HCT116 (cell line): ENCODE results near the gene CRHR1. TPM values are rescaled to one million over a fixed set of nuclear protein-coding genes. Genes with fewer than 3 reads are reported as not detected.

Source experiments
- ATAC-seq: fragments of 200-7000 bp; cut with Tn5 transposase; 2 replicates; pipeline ENCODE4 v1.9.1; 2020; ENCODE audit warnings: mild to moderate bottlenecking, moderate library complexity
- BruUV-seq: library from RNA; stranded (reverse); fragments of 400-500 nt; replicated peaks from 2 replicates; lab custom pipeline; 2021; lab: Mats Ljungman, UMichigan
- CTCF ChIA-PET: fragments of 300-600 bp; sonication (Branson Sonifier 250); formaldehyde crosslinking; loops from one replicate; lab custom pipeline; 2021; ENCODE audit warnings: antibody characterized with exemption; lab: Charles Lee
- POLR2A ChIA-PET: fragments of 300-600, 350-600 bp; sonication (Branson Sonifier 250); formaldehyde crosslinking; loops from one replicate; lab custom pipeline; 2021; ENCODE audit warnings: antibody characterized with exemption; lab: Charles Lee
- RAD21 ChIA-PET, 2 experiments: fragments of 300-600 bp; sonication (Branson Sonifier 250); formaldehyde crosslinking; loops; one replicate each; lab custom pipeline; 2023; ENCODE audit warnings: low total read pairs in 2 of 2; ENCODE audit not compliant: uncharacterized antibody in 2 of 2, unreplicated experiment in 2 of 2, low non-redundant PET in 1 of 2; lab: Charles Lee
- DNase-seq: peaks from one replicate; pipeline ENCODE4 v3.0.0-alpha.2; 2010; ENCODE audit warnings: low read depth, low spot score
- H2AFZ ChIP-seq: fragments of 200-600 bp; shearing (Covaris generic), sonication (generic); 2 replicates; pipeline ENCODE4 v1.6.1; 2017; ENCODE audit warnings: low read depth, mixed run types, mixed read lengths, antibody characterized with exemption, low read length; ENCODE audit not compliant: poor library complexity, severe bottlenecking
- H3K27ac ChIP-seq: 2 replicates; pipeline ENCODE4 v1.5.1; 2012; ENCODE audit warnings: low read depth, low read length
- H3K27me3 ChIP-seq: fragments of 200-600 bp; sonication (generic); 2 replicates; pipeline ENCODE4 v1.6.1; 2016; ENCODE audit warnings: mixed run types, low read length, mixed read lengths; ENCODE audit not compliant: insufficient read depth
- H3K36me3 ChIP-seq, 2 experiments: fragments of 200-500 bp in 1 of 2; fragments of 200-600 bp in 1 of 2; sonication (Bioruptor generic) in 1 of 2; sonication (generic) in 1 of 2; 2 replicates each; pipeline versions ENCODE4 v1.5.1 to v1.6.1; 2014 to 2016; ENCODE audit warnings: low read length in 2 of 2, inconsistent platforms in 1 of 2, mixed read lengths in 1 of 2, mixed run types in 1 of 2; ENCODE audit not compliant: insufficient read depth in 2 of 2, control insufficient read depth in 1 of 2
- H3K4me1 ChIP-seq, 2 experiments: fragments of 200-600 bp in 1 of 2; sonication (generic) in 1 of 2; 2 replicates each; pipeline versions ENCODE4 v1.5.1 to v1.6.1; 2012 to 2017; ENCODE audit warnings: low read length in 2 of 2, inconsistent platforms in 1 of 2, mild to moderate bottlenecking in 1 of 2, mixed read lengths in 1 of 2, mixed run types in 1 of 2, moderate library complexity in 1 of 2; ENCODE audit not compliant: insufficient read depth in 2 of 2, control insufficient read depth in 1 of 2
- H3K4me2 ChIP-seq: fragments of 200-600 bp; sonication (generic); 2 replicates; pipeline ENCODE4 v1.6.1; 2017; ENCODE audit warnings: mixed run types, low read length, mixed read lengths
- H3K4me3 ChIP-seq, 2 experiments: fragments of 200-600 bp in 1 of 2; sonication (generic) in 1 of 2; replicated peaks in 1 of 2; 2 replicates each; pipeline ENCODE4 v1.5.1; 2011 to 2016; ENCODE audit warnings: low read length in 2 of 2, control low read depth in 1 of 2, low read depth in 1 of 2, mild to moderate bottlenecking in 1 of 2, mixed read lengths in 1 of 2, mixed run types in 1 of 2
- H3K79me2 ChIP-seq: fragments of 200-600 bp; sonication (generic); 2 replicates; pipeline ENCODE4 v1.6.1; 2017; ENCODE audit warnings: mild to moderate bottlenecking, mixed run types, low read length, moderate library complexity, mixed read lengths; ENCODE audit not compliant: insufficient read depth
- H3K9ac ChIP-seq: fragments of 200-600 bp; sonication (generic); 2 replicates; pipeline ENCODE4 v1.6.1; 2016; ENCODE audit warnings: low read length, mixed read lengths
- H3K9me2 ChIP-seq: fragments of 200-600 bp; sonication (generic), shearing (Covaris generic); 2 replicates; pipeline ENCODE4 v1.6.1; 2017; ENCODE audit warnings: mixed run types, mild to moderate bottlenecking, moderate library complexity; ENCODE audit not compliant: insufficient read depth
- H3K9me3 ChIP-seq, 2 experiments: fragments of 200-500 bp in 1 of 2; fragments of 200-600 bp in 1 of 2; sonication (Bioruptor generic) in 1 of 2; sonication (generic) in 1 of 2; 2 replicates each; pipeline ENCODE4 v1.6.1; 2014 to 2017; ENCODE audit warnings: low read length in 2 of 2, mixed read lengths in 2 of 2, inconsistent platforms in 1 of 2, low read depth in 1 of 2, mild to moderate bottlenecking in 1 of 2, mixed run types in 1 of 2, moderate library complexity in 1 of 2; ENCODE audit not compliant: control insufficient read depth in 1 of 2, insufficient read depth in 1 of 2
- H4K20me1 ChIP-seq: fragments of 200-600 bp; sonication (generic), shearing (Covaris generic); 2 replicates; pipeline ENCODE4 v1.6.1; 2017; ENCODE audit warnings: mixed run types, mild to moderate bottlenecking, moderate library complexity; ENCODE audit not compliant: insufficient read depth
- ATF3 ChIP-seq: IDR thresholded peaks from 2 replicates; pipeline ENCODE4 v1.6.1; 2012
- CTCF ChIP-seq, 3 experiments: fragments of 200-600 bp in 1 of 3; sonication (generic) in 1 of 3; IDR thresholded peaks in 2 of 3; conservative IDR thresholded peaks in 1 of 3; 2 replicates each; pipeline ENCODE4 v1.5.1; 2012 to 2017; ENCODE audit warnings: low read depth in 2 of 3, low read length in 2 of 3, antibody characterized with exemption in 1 of 3, borderline replicate concordance in 1 of 3, control low read depth in 1 of 3, mild to moderate bottlenecking in 1 of 3, mixed read lengths in 1 of 3, mixed run types in 1 of 3, moderate library complexity in 1 of 3; ENCODE audit not compliant: insufficient read depth in 1 of 3
- ELF1 ChIP-seq: IDR thresholded peaks from 2 replicates; pipeline ENCODE4 v1.6.1; 2012; ENCODE audit warnings: low read depth, borderline replicate concordance
- EZH2 ChIP-seq: fragments of 200-600 bp; sonication (generic); IDR thresholded peaks from 2 replicates; pipeline ENCODE4 v1.6.1; 2017; ENCODE audit warnings: antibody characterized with exemption, mixed run types
- EZH2phosphoT487 ChIP-seq: fragments of 200-600 bp; IDR thresholded peaks from 2 replicates; pipeline ENCODE4 v1.6.1; 2018; ENCODE audit warnings: antibody characterized with exemption, borderline replicate concordance
- FOSL1 ChIP-seq: IDR thresholded peaks from 2 replicates; pipeline ENCODE4 v1.6.1; 2012; ENCODE audit warnings: low read depth
- JUND ChIP-seq: IDR thresholded peaks from 2 replicates; pipeline ENCODE4 v1.6.1; 2012
- MAX ChIP-seq: IDR thresholded peaks from 2 replicates; pipeline ENCODE4 v1.6.1; 2012
- POLR2A ChIP-seq: IDR thresholded peaks from 2 replicates; pipeline ENCODE4 v1.7.0; 2011; ENCODE audit warnings: borderline replicate concordance; ENCODE audit not compliant: insufficient read depth, insufficient read length; ENCODE audit errors: extremely low read depth
- POLR2AphosphoS5 ChIP-seq: IDR thresholded peaks from 2 replicates; pipeline ENCODE4 v1.6.1; 2011; ENCODE audit warnings: mild to moderate bottlenecking, low read depth, low read length, moderate library complexity
- REST ChIP-seq: IDR thresholded peaks from 2 replicates; pipeline ENCODE4 v1.6.1; 2012; ENCODE audit warnings: low read depth
- SIN3A ChIP-seq: IDR thresholded peaks from 2 replicates; pipeline ENCODE4 v1.6.1; 2012; ENCODE audit warnings: low read depth
- TCF7L2 ChIP-seq: IDR thresholded peaks from 2 replicates; pipeline ENCODE4 v1.7.0; 2011; ENCODE audit warnings: borderline replicate concordance, inconsistent platforms; ENCODE audit not compliant: insufficient read depth, insufficient read length; ENCODE audit errors: extremely low read depth
- YY1 ChIP-seq: IDR thresholded peaks from 2 replicates; pipeline ENCODE4 v1.6.1; 2011; ENCODE audit warnings: low read length, low read depth, moderate library complexity, mild to moderate bottlenecking; ENCODE audit not compliant: insufficient replicate concordance; ENCODE audit errors: extremely low read depth
- ZBTB33 ChIP-seq: IDR thresholded peaks from 2 replicates; pipeline ENCODE4 v1.6.1; 2011; ENCODE audit warnings: mild to moderate bottlenecking, low read length, moderate library complexity; ENCODE audit not compliant: insufficient replicate concordance; ENCODE audit errors: extremely low read depth
- ZFX ChIP-seq: fragments of 450-650 bp; IDR thresholded peaks from 2 replicates; pipeline ENCODE4 v1.6.1; 2017
- ZNF274 ChIP-seq: fragments of 200-500 bp; sonication (Bioruptor generic); IDR thresholded peaks from 2 replicates; pipeline ENCODE4 v1.6.1; 2014; ENCODE audit warnings: mild to moderate bottlenecking, low read depth, low read length, inconsistent platforms
- intact Hi-C: fragments of 100-400 bp; cut with micrococcal nuclease; formaldehyde crosslinking; loops from 2 replicates; pipeline ENCODE4 v1.10.0; 2022
- total RNA-seq: library from RNA; stranded (reverse); gene quantifications from one replicate; pipeline ENCODE4 v1.2.1, GENCODE V29; 2021; ENCODE audit not compliant: unreplicated experiment

Gene CRHR1
- total RNA-seq, 1 experiment from 2014 or later = 0.12 TPM

GRCh38 chr17:45775148-45775547 is 9.0 kb upstream of the CRHR1 start (continued):
- TF ChIP-seq ZBTB33 = no peak
- no peak for TF ChIP-seq ZFX
- no peak for TF ChIP-seq FOSL1
- TF ChIP-seq JUND = no peak
- no peak for TF ChIP-seq SIN3A
- no peak for TF ChIP-seq ELF1
- no peak for TF ChIP-seq EZH2phosphoT487
- TF ChIP-seq EZH2 = no peak
- no peak for TF ChIP-seq YY1
- no peak for TF ChIP-seq ZNF274

GRCh38 chr17:45775576-45776011 is 8.5 kb upstream of the CRHR1 start:
- no peak overlapping the region for H3K4me3 ChIP-seq
- no peaks in the 10 kb centered on the region for H3K79me2 ChIP-seq
- H3K4me1 ChIP-seq = peaks cover 3 to 7% of the 10 kb centered on the region in 2 experiments; a peak in 2 of 4 replicates
- ATAC-seq = peak; percentile 27
- H3K27me3 ChIP-seq = peaks cover 13% of the 10 kb centered on the region; the same call in 1 of the 2 replicates
- RAD21 ChIA-PET = no interaction called here
- no peaks in the 10 kb centered on the region for H4K20me1 ChIP-seq
- no peak overlapping the region; the same call in 1 of the 2 replicates for H3K27ac ChIP-seq
- CTCF ChIA-PET = no interaction called here
- POLR2A ChIA-PET = no interaction called here
- H3K9ac ChIP-seq = no peak overlapping the region
- H3K4me2 ChIP-seq = no peak overlapping the region
- no peaks in the 10 kb centered on the region for H3K36me3 ChIP-seq
- no TSS peak for BruUV-seq
- H3K9me3 ChIP-seq = no peaks in the 10 kb centered on the region
- H2AFZ ChIP-seq = no peak overlapping the region
- no peak for DNase-seq
- H3K9me2 ChIP-seq = no peaks in the 10 kb centered on the region
- no peak for TF ChIP-seq ELF1
- no peak for TF ChIP-seq ZNF274
- TF ChIP-seq CTCF (IDR thresholded peaks at IDR 0.05 in 2 of 3, conservative IDR thresholded peaks at IDR 0.05 in 1 of 3; ENCODE audit: borderline replicate concordance in 1 of 3, insufficient read depth in 1 of 3, low read depth in 2 of 3, low read length in 2 of 3) = no peak
- no peak for TF ChIP-seq SIN3A
- TF ChIP-seq JUND = no peak
- no peak for TF ChIP-seq ZFX
- TF ChIP-seq MAX = no peak
- no peak for TF ChIP-seq TCF7L2
- TF ChIP-seq ATF3 = no peak
- no peak for TF ChIP-seq POLR2AphosphoS5
- no peak for TF ChIP-seq POLR2A
- TF ChIP-seq FOSL1 = no peak
- TF ChIP-seq REST = no peak
- intact Hi-C loops = no loop called here
